CD1c-positive myeloid dendritic cell (primary cell): ENCODE data around the gene CRYBG1.

Source experiments
- DNase-seq: peaks from one replicate; pipeline ENCODE4 v3.0.0-alpha.2; 2016; ENCODE audit errors: extremely low spot score

Gene CRYBG1

DNA sequence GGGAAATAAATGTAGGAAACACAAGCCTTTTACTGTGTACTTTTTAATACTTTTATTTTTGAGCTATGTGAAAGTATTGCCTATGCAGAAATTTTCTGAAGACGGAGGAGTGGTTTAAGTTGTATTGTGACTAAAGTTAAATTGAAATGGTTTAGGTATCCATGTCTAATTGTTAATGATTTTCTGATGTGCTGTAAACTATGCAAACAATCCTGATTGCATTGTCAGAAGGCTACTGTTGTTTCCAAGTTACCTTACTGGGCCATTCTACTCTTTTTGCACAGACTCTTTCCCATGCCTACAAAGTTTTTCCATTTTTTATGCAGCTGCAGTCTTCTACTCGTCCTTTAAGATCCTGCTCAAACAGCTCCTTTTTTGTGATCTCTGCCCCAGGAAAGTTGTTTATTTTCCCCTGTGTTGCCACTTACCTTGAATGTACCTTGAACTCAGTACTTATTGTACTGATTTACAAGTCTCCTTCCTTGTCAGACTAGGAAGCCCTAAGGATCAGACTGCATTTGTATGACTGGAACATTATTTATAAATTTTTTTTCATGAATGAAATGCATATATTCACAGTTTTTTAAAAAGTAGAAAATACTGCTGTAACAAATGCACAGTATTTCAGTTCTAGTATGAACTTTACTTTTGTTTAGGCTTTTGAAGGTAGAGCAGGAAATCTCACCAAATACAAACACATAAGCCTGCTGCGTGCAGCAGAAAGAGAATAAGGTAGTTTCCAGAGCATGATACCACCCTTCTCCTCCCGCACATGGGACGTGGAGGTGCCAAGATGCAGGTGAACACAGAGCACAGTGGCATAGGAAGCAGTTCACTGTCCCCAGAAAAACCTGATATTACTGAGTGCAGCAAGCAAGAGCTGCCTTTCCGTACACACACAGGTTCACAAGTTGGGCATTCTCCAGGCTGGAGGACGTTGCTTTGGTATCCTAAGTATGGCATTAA is 97.8 kb downstream of the CRYBG1 start:
- no peak for DNase-seq

DNA sequence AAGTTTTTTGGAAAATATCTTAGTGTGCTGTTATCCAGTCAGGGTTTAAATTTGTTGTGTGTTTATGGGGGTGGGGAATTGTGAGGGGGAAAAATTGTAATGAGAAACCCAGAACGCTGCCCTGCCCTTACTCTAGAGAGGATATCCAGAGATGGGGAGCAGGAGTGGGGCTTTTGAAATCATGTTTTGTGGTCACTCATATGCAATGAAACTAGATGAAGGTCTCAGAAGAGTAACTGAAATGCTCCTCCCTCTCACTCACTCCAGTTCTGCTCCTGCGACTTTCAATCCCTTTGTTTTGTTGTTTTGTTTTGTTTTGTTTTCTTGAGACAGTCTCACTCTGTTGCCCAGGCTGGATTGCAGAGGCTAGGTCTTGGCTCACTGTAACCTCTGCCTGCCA is 100.0 kb downstream of the CRYBG1 start:
- no peak for DNase-seq

DNA sequence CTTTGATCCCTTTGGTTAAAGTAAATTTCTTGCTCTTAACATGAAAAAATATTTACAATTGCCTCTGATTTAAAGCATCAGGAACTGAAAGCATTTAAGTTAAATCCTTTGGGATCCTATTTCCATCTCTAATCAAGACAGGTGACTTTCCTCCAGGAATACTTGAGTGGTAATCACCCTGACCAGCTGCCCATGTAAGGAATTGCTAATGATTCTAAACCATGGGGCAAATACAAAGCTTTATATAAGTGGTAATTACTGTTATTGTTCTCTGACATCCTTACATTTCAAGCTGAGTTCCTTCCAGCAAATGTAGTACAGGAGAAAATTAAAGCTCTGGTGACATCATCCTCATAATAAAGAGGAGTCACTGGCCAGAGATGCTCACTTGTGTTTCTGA is 100.6 kb downstream of the CRYBG1 start:
- DNase-seq: no peak

DNA sequence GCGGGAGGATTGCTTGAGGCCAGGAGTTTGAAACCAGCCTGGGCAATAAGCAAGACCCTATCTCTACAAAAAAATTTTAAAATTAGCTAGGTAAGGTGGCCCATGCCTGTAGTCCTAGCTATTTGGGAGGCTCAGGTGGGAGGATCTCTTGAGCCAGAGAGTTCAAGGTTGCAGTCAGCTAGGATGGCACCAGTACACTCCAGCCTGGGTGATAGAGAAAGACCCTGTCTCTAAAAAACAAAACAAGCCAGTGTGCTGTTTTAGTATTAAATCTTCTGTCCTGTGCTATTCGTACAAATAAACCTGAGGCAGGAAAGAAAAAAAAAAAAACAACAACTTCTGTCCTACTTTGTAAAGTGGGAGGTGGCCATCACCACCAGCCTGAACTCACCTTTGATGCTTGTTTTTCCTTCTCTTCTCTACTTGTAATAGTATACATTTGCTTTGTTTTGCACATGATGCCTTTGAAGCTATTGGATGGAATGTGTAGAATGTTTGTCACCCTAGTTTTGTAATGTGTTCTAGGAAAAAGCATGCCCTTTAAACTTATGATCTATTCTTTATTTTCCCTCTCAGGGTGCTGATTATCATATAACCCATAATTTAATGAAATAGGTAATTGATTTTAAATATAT is 102.5 kb downstream of the CRYBG1 start:
- DNase-seq: no peak

DNA sequence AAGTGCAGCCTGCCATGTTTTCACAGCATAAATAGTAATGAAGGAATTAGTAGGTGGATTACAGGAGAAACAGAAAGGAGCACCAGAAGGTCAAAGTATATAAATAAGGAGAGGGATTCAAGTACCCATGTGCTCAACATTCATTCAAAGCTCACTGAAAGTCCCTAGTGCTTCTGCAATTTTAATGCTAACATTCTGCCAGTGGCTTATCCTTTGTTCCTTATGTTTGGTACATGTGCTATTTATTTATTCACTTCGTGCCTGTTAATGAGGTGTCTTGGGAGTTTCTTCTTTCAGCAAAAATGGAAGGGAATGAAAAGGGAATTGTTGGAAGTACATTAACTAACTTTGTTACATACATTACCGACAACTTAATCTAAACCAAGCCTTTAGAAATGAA is 105.7 kb downstream of the CRYBG1 start:
- no peak for DNase-seq

DNA sequence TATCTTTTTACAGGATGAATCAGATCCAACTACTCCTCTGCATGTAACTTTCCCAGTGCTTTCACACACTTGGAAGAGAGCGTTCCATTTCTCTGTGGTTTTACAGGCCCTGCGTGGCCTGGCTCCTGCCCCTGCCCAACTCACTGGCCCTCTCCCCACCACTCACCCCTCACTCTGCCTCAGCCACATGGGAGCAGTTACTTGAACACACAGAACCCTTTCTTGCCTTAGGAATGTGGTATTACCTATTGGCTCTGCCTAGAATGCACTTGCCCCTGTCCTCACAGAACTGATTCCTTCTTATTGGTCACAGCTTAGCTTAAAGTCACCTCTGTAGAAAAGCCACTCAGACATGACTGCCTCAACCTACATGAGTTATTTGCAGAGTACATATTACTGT is 108.4 kb downstream of the CRYBG1 start:
- DNase-seq: no peak

DNA sequence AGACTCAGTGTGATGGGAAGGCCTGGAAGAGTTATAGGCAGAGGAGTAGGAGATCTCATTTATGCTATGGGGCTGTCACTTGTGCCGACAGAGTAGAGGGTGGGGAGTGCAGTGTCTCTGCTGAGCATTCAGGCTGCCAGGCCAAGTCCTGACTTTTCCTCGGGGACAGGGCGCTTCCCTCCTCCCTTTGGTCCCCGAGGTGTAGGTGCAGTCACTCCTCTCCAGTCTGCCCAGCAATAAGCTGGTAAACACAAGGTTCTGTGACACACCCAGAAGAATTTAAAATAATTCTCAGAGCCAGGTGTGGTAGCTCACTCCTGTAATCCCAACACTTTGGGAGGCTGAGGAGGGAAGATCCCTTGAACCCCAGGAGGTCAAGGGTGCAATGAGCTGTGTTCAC is 109.4 kb downstream of the CRYBG1 start:
- DNase-seq: no peak

DNA sequence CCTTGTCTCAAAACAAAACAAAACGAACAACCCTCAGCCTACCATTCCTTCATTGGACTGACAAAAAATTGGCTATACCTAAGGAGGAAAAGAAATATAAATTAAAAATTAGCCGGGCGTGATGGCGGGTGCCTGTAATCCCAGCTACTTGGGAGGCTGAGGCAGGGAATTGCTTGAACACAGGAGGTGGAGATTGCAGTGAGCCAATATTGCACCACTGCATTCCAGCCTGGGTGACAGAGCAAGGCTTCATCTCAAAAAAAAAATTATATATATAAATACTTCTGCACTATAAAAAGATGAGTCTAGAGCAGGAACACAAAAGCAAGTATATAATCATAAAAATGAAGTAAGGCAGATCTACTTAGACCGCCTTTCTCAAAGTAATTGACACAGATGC is 109.8 kb downstream of the CRYBG1 start:
- DNase-seq: no peak

DNA sequence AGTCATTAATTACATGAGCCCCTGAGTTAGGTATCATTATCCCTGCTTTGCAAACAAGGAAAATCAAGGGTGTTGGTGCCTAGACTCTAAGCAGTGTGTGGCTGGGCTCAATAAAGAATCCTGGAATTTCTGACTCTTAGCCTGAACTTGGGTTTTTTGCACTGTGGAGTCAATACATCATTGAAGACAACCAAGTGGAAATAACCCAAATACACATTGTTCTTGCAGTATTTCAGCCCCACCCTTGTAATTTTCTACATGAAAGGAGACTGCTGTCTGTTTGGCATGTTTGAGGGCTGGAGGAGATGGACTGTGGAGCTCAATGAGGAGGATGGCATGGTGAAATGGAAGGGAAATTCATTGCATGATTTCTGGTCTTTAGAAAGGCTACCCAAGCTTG is 110.3 kb downstream of the CRYBG1 start:
- DNase-seq: no peak

DNA sequence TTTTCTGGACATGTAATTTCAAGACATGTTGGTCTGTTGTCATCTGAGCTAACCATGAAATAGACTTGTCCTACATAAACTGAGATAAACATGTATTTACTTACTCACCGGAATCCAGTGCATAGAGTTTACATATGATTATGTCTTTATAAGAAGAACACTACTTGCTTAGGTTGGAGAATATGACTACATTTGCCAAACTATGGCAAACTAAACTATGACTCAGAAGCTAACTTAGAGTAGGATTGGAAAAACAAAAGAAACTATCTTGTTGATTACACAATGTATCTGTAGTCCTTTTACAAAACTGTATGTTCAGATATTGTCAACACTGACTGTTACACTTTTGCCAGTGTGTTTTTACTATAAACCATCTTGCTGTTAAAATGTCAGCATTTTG is 113.3 kb downstream of the CRYBG1 start:
- DNase-seq: no peak

DNA sequence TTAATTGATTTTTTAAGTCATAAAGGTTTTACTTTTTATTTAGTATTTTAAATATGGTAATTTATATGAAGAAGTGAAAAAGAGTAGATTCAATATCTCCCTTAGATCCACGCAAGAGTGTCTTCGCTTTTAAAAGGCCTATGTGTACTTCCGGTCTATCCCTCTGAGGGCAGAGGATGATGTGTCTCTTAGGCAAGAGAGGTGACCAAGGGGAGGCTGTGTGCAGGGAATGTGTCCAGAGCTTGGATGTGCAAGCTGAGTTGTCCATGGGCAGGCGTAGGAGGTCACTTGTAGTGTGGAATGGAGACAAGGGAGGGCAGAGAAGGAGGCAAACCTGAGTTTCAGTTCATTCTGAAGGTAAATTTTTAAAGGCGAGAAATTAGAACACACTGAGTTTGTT is 113.9 kb downstream of the CRYBG1 start:
- DNase-seq: no peak

DNA sequence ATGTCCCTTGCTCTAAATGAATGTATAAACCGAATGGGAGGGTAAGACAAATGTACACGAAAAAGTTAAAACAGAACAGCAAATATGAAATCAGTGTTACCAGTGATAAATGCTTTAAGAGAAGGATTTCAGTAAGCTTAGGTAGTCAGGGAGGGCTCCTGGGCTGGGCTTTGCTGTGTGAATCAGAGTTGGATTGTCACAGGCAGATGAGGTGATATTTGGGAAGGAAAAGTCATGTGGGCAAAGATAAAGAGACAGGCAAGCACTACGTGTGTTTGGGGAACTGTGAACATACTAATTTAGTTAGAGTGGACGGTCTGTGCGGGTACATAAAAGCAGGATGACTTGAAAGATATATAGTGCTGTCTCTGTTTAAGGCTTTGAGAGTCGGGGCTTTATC is 114.8 kb downstream of the CRYBG1 start:
- DNase-seq: peak; percentile 14

DNA sequence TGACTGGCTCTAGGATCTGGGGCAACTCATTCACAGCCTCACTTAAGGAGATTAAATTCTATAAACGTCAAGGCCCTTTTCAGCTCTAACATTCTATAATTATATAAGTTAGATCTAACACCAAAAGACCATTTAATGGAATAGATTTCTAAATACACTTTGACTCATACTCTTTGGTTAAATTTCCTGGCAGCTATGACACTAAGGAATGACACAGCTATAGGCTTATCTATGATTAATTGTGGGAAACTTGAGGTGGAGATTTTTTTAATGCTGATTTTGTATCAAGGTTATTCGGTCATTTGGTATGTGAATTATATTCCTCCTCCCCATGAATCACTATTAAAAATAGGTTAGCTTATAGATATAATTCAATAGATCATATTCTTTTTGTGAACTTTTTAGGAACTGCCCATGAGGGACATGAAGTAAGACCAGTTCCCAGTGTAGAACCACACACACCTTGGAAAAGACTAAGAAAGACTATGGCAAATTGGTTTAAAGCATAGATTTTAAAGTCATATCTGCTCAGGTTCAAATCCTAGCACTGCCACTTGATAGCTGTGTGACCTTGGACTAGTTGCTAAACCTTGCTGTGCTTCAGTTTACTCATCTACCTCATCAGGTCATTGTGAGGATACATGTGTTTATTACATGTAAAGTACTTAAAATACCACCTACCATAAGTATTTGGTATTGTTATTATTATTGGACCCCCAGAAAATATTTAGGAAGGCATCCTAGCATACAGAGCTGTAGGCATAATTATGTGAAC is 116.0 kb downstream of the CRYBG1 start:
- DNase-seq: no peak

DNA sequence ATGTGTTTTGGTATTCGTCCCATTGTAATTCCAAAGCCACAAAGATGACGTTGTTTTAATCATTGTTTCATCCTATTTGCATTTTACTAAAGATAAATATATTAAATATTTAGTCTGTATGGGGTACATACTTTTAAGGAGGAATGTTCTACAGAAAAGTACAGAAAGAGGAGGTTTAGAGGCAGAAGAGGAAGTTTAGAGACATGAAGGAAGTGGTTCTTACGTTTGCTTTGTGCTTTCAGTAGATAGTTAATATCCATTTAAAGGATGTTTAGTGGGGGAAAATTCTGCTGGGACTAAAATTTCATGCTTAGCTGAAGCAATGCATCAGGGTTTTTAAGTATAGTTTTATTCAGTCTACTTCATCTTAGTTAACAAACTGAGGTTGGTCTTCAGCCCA is 116.6 kb downstream of the CRYBG1 start:
- peak; percentile 37 for DNase-seq

DNA sequence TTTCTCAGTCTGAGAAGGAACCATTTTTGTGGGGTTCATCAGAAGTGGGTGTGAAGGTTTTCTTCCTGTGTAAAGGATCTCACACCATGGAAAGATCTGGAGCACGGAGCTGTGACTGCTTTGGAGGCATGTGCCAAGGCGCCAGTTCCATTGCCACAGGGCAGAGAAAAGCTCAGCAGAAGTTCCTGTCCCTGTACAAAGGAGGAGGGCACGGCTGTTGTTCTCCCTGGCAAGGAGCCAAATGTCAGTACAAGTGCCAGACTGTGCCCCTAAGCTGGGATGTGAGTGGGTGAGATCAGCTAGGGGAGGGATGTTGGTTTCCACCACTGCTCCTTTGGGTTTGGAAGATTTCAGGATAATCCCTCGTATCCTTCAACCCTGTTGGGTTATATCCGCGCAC is 117.3 kb downstream of the CRYBG1 start:
- peak; percentile 30 for DNase-seq

DNA sequence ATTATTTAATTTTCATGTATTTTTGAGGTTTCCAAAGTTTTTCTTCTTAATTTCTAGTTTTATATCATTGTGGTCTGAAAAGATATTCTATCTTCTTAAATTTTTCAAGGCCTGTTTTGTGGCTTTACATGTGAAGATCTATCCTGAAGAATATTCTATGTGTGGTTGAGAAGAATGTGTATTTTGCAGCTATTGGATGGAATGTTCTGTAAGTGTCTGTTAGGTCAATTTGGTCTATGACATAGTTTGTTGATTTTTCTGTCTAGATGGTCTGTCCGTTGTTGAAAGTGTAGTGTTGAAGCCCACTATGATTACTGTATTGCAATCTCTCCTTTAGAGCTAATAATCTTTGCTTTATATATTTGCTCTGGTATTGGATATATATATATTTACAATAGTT is 125.7 kb downstream of the CRYBG1 start:
- DNase-seq: no peak

DNA sequence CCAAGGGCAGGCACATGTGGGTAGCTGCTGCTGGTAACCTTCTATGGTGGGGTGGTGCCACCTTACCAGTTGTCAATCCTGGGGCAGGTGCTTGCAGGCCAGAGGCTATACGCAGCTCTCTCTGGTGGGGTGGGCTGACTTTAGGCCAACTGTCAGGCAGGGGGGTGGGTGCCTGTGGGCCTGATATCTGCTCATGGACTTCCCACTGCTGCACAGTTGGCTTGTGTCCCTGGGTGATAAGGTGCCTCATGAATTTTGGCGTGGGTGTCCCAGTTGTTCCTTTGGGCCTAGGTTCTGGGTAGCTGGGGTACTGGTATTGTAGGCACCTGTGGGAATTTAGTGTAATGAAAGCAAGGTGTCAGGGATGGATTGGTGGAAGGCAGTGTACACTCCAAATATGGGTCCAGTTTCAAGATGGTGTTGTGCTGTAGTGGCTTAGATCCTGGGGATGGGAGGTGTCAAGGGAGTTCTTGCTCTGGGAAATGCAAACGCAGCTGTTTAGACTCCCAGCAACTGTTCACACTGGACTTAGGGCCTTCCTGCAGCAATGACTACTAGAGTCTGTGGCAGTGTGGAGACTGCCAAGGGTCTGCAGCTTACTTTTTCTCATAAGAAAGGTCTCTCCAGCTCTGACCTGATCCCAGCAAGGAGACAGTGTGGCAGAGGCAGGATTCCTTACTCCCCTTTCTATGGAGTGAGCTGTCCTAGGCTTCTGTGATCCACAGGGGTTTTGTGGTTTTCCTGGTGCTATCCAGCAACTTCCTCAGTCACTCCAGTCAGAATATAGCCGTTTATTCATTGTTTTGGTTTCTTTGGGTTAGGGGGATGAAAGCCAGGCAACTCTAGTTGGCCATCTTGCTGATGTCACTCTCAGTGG is 128.2 kb downstream of the CRYBG1 start:
- DNase-seq: no peak

DNA sequence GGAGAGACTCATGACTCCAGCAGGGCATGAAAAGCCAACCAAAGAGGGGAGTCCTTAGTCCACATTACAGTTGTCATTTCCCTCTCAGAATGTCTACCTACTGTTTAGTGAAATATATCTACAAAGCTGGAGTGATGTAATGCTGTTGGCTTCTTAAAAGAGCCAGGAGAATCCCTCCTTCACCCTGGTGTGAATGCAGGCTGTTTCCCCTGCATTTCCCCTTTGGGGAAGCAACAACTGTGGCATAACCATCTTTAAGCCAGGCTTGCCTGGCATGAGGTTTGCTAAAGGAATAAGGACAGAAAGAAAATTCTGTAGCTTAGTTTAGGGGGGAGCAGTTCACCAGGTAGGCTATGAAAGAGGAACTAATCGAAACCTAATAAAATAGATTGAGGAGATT is 129.5 kb downstream of the CRYBG1 start:
- DNase-seq: no peak

DNA sequence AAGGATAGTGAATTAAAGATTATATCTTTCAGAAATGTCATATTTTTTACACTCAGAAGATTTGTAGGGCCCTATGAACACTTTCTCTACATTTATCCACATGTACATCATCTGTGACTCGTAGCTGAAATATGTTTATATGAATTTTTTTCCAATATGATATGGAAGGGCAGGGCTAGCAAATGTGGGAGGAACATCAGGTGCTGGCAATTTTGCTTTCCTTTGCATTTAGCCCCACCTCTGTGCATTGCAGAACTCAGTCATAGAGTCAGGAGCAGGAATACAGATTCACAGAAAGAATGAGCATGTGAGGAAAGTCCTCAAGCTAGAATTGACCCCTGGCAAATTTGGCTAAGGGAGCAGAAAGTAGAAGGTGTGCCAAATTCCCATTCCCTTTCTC is 129.9 kb downstream of the CRYBG1 start:
- no peak for DNase-seq

DNA sequence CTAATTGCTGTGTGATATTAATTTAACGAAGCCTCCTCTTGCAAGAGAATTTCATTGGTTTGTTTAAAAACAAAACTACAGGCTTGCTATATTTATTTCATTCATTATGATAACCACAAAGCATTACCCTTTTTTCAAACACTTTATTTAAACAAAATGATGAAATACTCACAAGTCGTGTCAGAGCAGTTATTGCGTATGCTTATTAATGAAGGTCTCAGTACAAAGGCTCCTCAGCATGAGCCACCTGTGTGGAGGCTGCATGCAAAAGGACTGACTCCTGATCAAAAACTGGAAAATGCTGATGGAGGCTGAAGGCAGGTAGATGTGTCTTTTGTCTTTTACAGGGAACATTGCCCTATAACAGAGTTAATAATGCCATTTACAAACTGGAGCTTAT is 130.5 kb downstream of the CRYBG1 start:
- no peak for DNase-seq

DNA sequence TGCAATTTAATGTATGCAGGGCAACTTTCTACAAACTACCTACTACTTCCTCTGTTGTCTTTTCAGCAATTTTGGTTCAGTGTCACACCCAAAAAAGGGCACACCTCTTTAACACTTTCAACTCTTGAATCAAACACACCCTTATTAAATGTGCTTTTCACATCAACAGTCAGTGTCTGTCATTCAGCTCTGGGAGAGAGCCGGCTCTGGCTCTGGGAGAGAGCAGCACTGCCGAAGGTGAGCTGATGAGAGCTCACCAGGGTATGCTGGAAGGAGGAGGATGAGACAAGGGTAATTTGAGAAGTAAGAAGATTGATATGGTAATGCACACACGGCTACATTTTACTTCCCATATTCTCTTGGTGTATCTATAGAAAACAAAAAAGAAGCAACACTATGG is 134.5 kb downstream of the CRYBG1 start:
- no peak for DNase-seq

DNA sequence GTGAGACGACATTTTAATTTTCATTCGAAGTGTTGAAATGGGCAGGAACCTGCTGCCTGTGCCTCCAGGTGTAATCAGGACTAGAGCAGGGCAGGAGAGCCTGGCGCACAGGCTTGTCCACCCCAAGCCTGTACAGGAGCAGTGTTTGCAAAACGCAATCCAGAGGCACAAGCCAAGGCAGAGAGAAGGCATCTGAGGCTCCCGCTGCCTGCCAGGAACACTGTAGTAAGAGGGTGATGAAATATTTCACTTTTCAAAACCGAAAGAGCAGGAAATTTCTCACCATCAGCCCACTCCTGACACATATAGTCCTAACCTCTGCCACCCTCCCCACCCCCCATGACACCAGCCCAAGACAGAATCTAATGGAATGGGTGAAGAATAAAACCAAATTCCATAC is 136.3 kb downstream of the CRYBG1 start:
- no peak for DNase-seq
